Measurements from ENCODE around the gene ELOVL4.

DNA sequence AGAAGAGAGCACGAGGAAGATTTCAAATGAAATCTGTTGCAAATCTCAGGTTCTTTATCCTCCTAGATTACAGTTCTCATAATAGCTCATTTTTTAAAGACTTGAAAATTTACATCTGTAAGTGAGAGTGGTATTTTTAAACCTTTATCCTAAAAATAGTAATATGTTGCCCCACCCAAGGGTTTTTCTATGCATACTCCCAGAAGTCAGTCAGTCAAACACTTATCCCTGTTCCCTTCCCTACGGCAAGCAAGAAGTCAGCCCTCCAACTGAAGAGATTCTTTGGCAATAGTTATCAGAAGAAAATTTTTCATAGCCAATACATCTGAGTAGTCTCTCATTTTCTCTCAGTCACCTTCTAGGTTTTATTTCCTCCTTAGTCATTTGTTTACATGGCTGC, 24.1 kb downstream of the ELOVL4 start:
- TF ChIP-seq CTCF (optimal IDR thresholded peaks at IDR 0.05 in 1 of 3, IDR thresholded peaks at IDR 0.05 in 1 of 3, conservative IDR thresholded peaks at IDR 0.05 in 1 of 3; ENCODE audit: extremely low read depth in 1 of 3, insufficient read depth in 2 of 3, low read length in 3 of 3) (no peak), EZH2 (IDR thresholded peaks at IDR 0.05; ENCODE audit: low read length) (no peak)
